ENCODE measurements around the gene MLN.

MLN gene

DNA sequence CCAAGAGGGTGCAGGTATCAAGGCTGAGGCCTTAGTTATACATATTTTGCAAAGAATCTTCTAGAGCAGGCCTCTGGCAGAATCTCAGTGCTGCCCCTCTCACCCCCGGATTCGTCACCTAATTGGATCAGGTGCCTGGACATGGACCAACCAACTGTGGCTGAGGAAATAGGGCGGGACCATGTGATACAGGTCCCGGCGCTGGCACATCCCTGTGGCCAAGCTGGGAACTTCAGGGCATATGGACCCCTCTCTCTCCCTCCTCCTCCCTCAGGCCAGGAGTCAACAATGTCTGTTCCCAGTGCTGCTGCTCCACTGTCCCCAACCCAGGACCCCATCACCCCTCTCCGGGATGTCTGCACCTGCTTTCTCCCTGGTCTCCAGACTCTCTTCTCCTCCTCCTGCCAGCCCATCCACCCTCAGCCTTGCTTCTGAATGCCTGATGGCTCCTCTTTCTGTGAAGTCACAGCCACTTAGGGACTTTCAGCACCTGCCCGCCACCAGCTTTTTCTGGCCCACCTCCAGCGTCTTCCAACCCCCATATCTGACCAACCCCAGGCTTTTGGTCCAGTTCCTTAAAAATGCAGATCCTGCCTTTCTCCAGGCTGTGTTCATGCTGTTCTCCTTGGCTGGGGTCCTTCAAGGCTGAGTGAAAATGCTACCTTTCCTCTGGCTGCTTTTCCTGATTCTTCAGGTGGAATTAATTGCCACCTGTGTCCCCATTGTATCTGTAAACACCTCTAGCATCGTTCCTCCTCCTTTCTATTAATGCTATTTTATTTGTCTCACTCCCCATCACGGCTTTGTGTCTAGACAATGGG lies 19.0 kb upstream of the MLN start:
- H3K27me3 ChIP-seq (replicated peaks in 2 of 5; ENCODE audit: control insufficient read depth in 4 of 5, insufficient read depth in 5 of 5, low read length in 4 of 5) = peaks cover 0 to 4% (median 0%) of the 10 kb centered on the region in 5 experiments
- POLR2A ChIA-PET = no interaction called here
- CTCF ChIA-PET = interaction anchor here (1.5 to 1.7 kb wide), 3 partner anchors 14 to 50 kb away, joined by 6 read pairs; no protein-coding TSS in a partner anchor
- DNase-seq = peak; percentile 32 to 55 (median 52)
- no peak overlapping the region for H3K27ac ChIP-seq (ENCODE audit: insufficient read depth in 1 of 2, low read depth in 1 of 2, low read length in 2 of 2, poor library complexity in 1 of 2, severe bottlenecking in 2 of 2)
- H3K36me3 ChIP-seq (ENCODE audit: control insufficient read depth in 4 of 4, insufficient read depth in 4 of 4, low read length in 3 of 4) = no peaks in the 10 kb centered on the region
- H3K4me1 ChIP-seq (ENCODE audit: control extremely low read depth in 1 of 4, control insufficient read depth in 4 of 4, insufficient read depth in 4 of 4, low read length in 3 of 4) = peaks cover 0 to 24% (median 18%) of the 10 kb centered on the region in 4 experiments
- no peak overlapping the region for H3K4me3 ChIP-seq (ENCODE audit: control insufficient read depth in 1 of 7, extremely low read depth in 1 of 7, insufficient read depth in 4 of 7, low read depth in 2 of 7, low read length in 6 of 7)
- WGBS (ENCODE audit: insufficient coverage) = 82% methylated on average over 7 of the region's 10 CpGs
- no peaks in the 10 kb centered on the region for H3K9me3 ChIP-seq (ENCODE audit: control extremely low read depth in 1 of 5, control insufficient read depth in 4 of 5, insufficient read depth in 2 of 5, low read depth in 1 of 5, low read length in 4 of 5)

DNA sequence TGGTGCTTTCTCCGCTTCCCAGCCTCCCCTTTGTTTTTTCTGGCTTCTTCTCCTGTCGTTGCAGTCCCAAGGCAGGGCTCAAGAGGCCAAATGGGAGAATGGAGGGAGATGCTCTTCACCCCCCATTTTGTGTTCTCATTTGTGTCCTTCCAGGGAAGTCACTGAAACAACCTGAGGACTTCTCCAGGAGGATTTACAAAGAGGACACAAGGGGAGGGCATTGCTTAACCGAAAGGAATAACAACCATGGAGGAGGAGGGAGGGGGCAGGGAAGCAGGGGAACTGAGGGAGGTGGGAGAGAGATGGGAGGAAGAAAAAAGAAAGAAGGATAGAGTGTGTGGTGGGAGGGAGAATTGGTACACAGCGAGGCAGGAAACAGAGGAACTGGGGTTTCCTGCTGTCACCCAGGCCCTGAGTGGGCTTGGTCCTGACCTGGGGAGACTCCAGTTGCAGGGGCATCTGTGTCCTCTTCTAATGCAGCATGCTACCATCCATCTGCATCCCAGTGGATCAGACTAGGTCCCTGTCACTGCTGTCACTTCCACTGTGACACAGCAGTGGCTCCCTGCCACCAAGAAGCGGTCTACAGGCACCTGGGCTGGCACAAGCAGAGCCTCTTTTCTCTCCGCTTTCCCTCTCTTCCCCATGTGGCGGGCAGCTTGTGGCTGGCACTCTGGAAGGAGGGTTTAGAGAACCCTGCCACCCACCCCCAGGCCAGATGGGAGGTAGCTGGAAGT lies 17.1 kb upstream of the MLN start:
- peaks cover 0 to under 1% (median 0%) of the 10 kb centered on the region in 5 experiments for H3K27me3 ChIP-seq (replicated peaks in 2 of 5; ENCODE audit: control insufficient read depth in 4 of 5, insufficient read depth in 5 of 5, low read length in 4 of 5)
- H3K4me3 ChIP-seq (ENCODE audit: control insufficient read depth in 1 of 7, extremely low read depth in 1 of 7, insufficient read depth in 4 of 7, low read depth in 2 of 7, low read length in 6 of 7) = no peak overlapping the region
- no peak overlapping the region for H3K27ac ChIP-seq (ENCODE audit: insufficient read depth in 1 of 2, low read depth in 1 of 2, low read length in 2 of 2, poor library complexity in 1 of 2, severe bottlenecking in 2 of 2)
- ChIA-PET CTCF (interaction anchor here (1.1 to 1.4 kb wide), 2 partner anchors 17 to 205 kb away, joined by 3 read pairs; no protein-coding TSS in a partner anchor), POLR2A (no interaction called here)
- peak in 2 of 3 donors; percentile 76 to 81 for DNase-seq
- WGBS (ENCODE audit: insufficient coverage) = 6% methylated on average over 5 of the region's 7 CpGs
- no peaks in the 10 kb centered on the region for H3K36me3 ChIP-seq (ENCODE audit: control insufficient read depth in 4 of 4, insufficient read depth in 4 of 4, low read length in 3 of 4)
- H3K4me1 ChIP-seq (ENCODE audit: control extremely low read depth in 1 of 4, control insufficient read depth in 4 of 4, insufficient read depth in 4 of 4, low read length in 3 of 4) = peaks cover 0 to 24% (median 18%) of the 10 kb centered on the region in 4 experiments
- H3K9me3 ChIP-seq (ENCODE audit: control extremely low read depth in 1 of 5, control insufficient read depth in 4 of 5, insufficient read depth in 2 of 5, low read depth in 1 of 5, low read length in 4 of 5) = no peaks in the 10 kb centered on the region

DNA sequence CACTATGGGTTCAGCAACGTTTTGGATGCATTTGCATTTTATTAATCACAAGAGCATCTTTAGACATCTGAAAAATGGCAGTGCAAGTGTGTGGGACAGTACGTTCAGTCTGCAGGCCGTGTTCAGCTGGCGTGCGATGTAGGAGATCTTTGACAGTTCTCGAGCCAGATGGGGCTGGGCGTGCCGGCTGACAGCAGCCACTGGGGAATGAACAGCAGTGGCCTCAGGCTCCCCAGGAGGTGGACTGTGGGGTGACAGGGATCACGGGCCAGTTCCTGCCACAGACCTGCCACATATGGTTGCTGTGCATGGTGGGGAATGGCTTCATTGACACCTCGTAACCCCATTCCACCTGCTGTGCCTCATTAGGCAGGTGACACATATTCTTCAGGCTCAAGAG lies 16.4 kb upstream of the MLN start:
- no peaks in the 10 kb centered on the region for H3K9me3 ChIP-seq (ENCODE audit: control extremely low read depth in 1 of 5, control insufficient read depth in 4 of 5, insufficient read depth in 2 of 5, low read depth in 1 of 5, low read length in 4 of 5)
- H3K27me3 ChIP-seq (replicated peaks in 2 of 5; ENCODE audit: control insufficient read depth in 4 of 5, insufficient read depth in 5 of 5, low read length in 4 of 5) = peaks cover 0 to 7% (median 0%) of the 10 kb centered on the region in 5 experiments
- DNase-seq = no peak
- ChIA-PET CTCF (interaction anchor here (0.6 to 1.7 kb wide), 4 partner anchors 17 to 353 kb away, joined by 3 to 6 read pairs (median 3); no protein-coding TSS in a partner anchor), POLR2A (no interaction called here)
- H3K27ac ChIP-seq (ENCODE audit: insufficient read depth in 1 of 2, low read depth in 1 of 2, low read length in 2 of 2, poor library complexity in 1 of 2, severe bottlenecking in 2 of 2) = no peak overlapping the region
- no peak overlapping the region for H3K4me3 ChIP-seq (ENCODE audit: control insufficient read depth in 1 of 7, extremely low read depth in 1 of 7, insufficient read depth in 4 of 7, low read depth in 2 of 7, low read length in 6 of 7)
- H3K36me3 ChIP-seq (ENCODE audit: control insufficient read depth in 4 of 4, insufficient read depth in 4 of 4, low read length in 3 of 4) = no peaks in the 10 kb centered on the region
- WGBS (ENCODE audit: insufficient coverage) = 93% methylated on average over 10 of the region's 10 CpGs
- peaks cover 0 to 24% (median 18%) of the 10 kb centered on the region in 4 experiments for H3K4me1 ChIP-seq (ENCODE audit: control extremely low read depth in 1 of 4, control insufficient read depth in 4 of 4, insufficient read depth in 4 of 4, low read length in 3 of 4)

DNA sequence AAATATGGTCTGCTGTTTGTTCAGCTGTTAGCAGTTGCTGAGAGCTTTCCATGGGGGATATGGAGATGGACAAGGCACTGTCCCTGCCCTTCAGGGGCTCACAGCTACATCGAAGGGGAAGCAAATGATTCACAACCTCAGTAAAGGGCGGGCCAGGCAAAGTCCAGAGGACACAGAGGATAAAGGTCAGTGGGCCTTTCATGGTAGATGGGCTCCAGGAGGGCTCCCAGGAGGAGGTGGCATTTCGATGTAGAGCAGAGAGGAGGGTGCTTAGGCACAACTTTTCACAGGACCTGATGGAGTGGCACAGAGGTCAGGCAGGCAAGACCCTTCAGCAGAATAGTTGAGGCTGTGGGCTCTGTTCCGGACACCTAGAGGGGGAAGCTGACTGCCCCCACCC lies 15.2 kb upstream of the MLN start:
- Histone ChIP-seq H3K27ac (ENCODE audit: insufficient read depth in 1 of 2, low read depth in 1 of 2, low read length in 2 of 2, poor library complexity in 1 of 2, severe bottlenecking in 2 of 2) (no peak overlapping the region), H3K27me3 (replicated peaks in 2 of 5; ENCODE audit: control insufficient read depth in 4 of 5, insufficient read depth in 5 of 5, low read length in 4 of 5) (peaks cover 0 to 10% (median 2%) of the 10 kb centered on the region in 5 experiments), H3K4me3 (ENCODE audit: control insufficient read depth in 1 of 7, extremely low read depth in 1 of 7, insufficient read depth in 4 of 7, low read depth in 2 of 7, low read length in 6 of 7) (no peak overlapping the region), H3K36me3 (ENCODE audit: control insufficient read depth in 4 of 4, insufficient read depth in 4 of 4, low read length in 3 of 4) (no peaks in the 10 kb centered on the region), H3K4me1 (ENCODE audit: control extremely low read depth in 1 of 4, control insufficient read depth in 4 of 4, insufficient read depth in 4 of 4, low read length in 3 of 4) (peaks cover 0 to 24% (median 18%) of the 10 kb centered on the region in 4 experiments), H3K9me3 (ENCODE audit: control extremely low read depth in 1 of 5, control insufficient read depth in 4 of 5, insufficient read depth in 2 of 5, low read depth in 1 of 5, low read length in 4 of 5) (no peaks in the 10 kb centered on the region)
- ChIA-PET CTCF (interaction anchor here (0.8 to 1.7 kb wide), 3 partner anchors 46 to 55 kb away, joined by 3 to 6 read pairs (median 6); no protein-coding TSS in a partner anchor), POLR2A (no interaction called here)
- 97% methylated on average over 4 of the region's 4 CpGs for WGBS (ENCODE audit: insufficient coverage)
- DNase-seq = no peak

DNA sequence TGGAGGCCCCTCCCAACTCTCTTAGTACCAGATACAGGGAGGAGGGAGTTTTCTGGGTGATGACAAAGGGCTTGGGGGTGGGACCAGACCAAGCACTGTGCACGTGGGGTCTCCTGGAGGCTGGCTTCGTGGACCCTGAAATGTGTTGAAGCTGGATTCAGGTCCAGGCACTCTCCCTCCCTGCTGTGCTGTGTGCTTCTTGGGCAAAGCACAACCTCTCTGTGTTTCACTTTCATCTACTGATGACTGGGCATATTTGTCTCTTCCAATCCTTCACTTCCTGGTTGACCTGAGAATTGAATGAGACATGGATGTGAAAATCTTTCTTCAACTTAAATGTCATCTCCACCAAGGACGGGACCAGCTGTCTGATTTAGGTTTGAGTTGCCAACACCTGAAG lies 14.5 kb upstream of the MLN start:
- CTCF ChIA-PET = interaction anchor here (1.1 to 1.7 kb wide), 3 partner anchors 10 to 48 kb away, joined by 4 to 6 read pairs (median 6); no protein-coding TSS in a partner anchor
- Histone ChIP-seq H3K27ac (ENCODE audit: insufficient read depth in 1 of 2, low read depth in 1 of 2, low read length in 2 of 2, poor library complexity in 1 of 2, severe bottlenecking in 2 of 2) (no peak overlapping the region), H3K4me1 (ENCODE audit: control extremely low read depth in 1 of 4, control insufficient read depth in 4 of 4, insufficient read depth in 4 of 4, low read length in 3 of 4) (peaks cover 0 to 24% (median 18%) of the 10 kb centered on the region in 4 experiments), H3K27me3 (replicated peaks in 2 of 5; ENCODE audit: control insufficient read depth in 4 of 5, insufficient read depth in 5 of 5, low read length in 4 of 5) (peaks cover 0 to 17% (median 8%) of the 10 kb centered on the region in 5 experiments), H3K4me3 (ENCODE audit: control insufficient read depth in 1 of 7, extremely low read depth in 1 of 7, insufficient read depth in 4 of 7, low read depth in 2 of 7, low read length in 6 of 7) (no peak overlapping the region), H3K9me3 (ENCODE audit: control extremely low read depth in 1 of 5, control insufficient read depth in 4 of 5, insufficient read depth in 2 of 5, low read depth in 1 of 5, low read length in 4 of 5) (no peaks in the 10 kb centered on the region), H3K36me3 (ENCODE audit: control insufficient read depth in 4 of 4, insufficient read depth in 4 of 4, low read length in 3 of 4) (no peaks in the 10 kb centered on the region)
- WGBS (ENCODE audit: insufficient coverage) = no CpG with 5 or more reads among the region's 3 CpGs
- POLR2A ChIA-PET = no interaction called here
- no peak for DNase-seq

DNA sequence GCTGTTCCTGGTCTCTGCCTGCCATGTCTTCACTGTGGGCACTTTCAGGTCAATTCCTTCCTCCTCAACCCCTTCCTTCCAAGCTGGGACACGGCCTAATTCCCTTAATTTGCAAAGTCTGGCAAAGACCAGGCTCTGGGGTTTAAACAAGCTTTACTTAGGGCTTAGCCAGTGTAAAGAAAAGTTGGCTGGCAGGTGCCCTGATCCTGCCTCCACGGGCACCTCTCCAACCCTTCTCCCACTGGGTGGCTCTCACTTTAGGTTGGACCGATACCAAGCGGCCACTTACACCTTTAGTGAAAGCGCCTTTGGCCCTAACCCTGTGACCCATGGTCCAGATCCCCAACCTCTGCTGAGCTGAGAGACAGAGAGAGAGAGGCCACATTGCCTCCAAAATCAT lies 13.7 kb upstream of the MLN start:
- Histone ChIP-seq H3K4me1 (ENCODE audit: control extremely low read depth in 1 of 4, control insufficient read depth in 4 of 4, insufficient read depth in 4 of 4, low read length in 3 of 4) (peaks cover 0 to 24% (median 18%) of the 10 kb centered on the region in 4 experiments), H3K9me3 (ENCODE audit: control extremely low read depth in 1 of 5, control insufficient read depth in 4 of 5, insufficient read depth in 2 of 5, low read depth in 1 of 5, low read length in 4 of 5) (no peaks in the 10 kb centered on the region), H3K27me3 (replicated peaks in 2 of 5; ENCODE audit: control insufficient read depth in 4 of 5, insufficient read depth in 5 of 5, low read length in 4 of 5) (peaks cover 0 to 21% (median 9%) of the 10 kb centered on the region in 5 experiments), H3K27ac (ENCODE audit: insufficient read depth in 1 of 2, low read depth in 1 of 2, low read length in 2 of 2, poor library complexity in 1 of 2, severe bottlenecking in 2 of 2) (no peak overlapping the region), H3K4me3 (ENCODE audit: control insufficient read depth in 1 of 7, extremely low read depth in 1 of 7, insufficient read depth in 4 of 7, low read depth in 2 of 7, low read length in 6 of 7) (no peak overlapping the region), H3K36me3 (ENCODE audit: control insufficient read depth in 4 of 4, insufficient read depth in 4 of 4, low read length in 3 of 4) (no peaks in the 10 kb centered on the region)
- WGBS (ENCODE audit: insufficient coverage) = 100% methylated on average over 1 of the region's 5 CpGs
- POLR2A ChIA-PET = no interaction called here
- CTCF ChIA-PET = interaction anchor here (1.0 to 1.1 kb wide), 2 partner anchors 10 to 11 kb away, joined by 3 to 4 read pairs; no protein-coding TSS in a partner anchor
- DNase-seq = no peak
